ENCODE results near the gene KRT8. TPM values are rescaled to one million over a fixed set of nuclear protein-coding genes. Genes with fewer than 3 reads are reported as not detected.
A peak's percentile ranks its signal among the peaks of the same experiment; 100 is the strongest.

KRT8 gene
- total and polyA plus RNA-seq, 10 of the 15 experiments (the other 5 are each of a cell fraction or from before 2014, with no cell fraction given), result 0.11 to 5.6 (median 0.37) TPM; not detected in 1

- H4K20me1 ChIP-seq (ENCODE audit: control insufficient read depth, insufficient read depth), result no peaks in the 10 kb centered on the region
- H3K9ac ChIP-seq (ENCODE audit: control insufficient read depth, insufficient read depth, low read length), result peak overlapping the region; percentile 34; the same call in 1 of the 2 replicates
- no peak overlapping the region for H3K4me3 ChIP-seq
- ChIA-PET SMC1A (ENCODE audit: uncharacterized antibody, unreplicated experiment) (interaction anchor here (1.0 kb wide), 1 partner anchor 11 kb away, joined by 3 read pairs; no protein-coding TSS in a partner anchor), RAD21 (ENCODE audit: unreplicated experiment) (interaction anchor here (0.6 kb wide), 1 partner anchor 297 kb away, joined by 3 read pairs; no protein-coding TSS in a partner anchor), CTCF (interaction anchor here (1.7 kb wide), 1 partner anchor 9 kb away, joined by 7 read pairs; no protein-coding TSS in a partner anchor), POLR2A (no interaction called here)
- no peak for FAIRE-seq
- DNase-seq (ENCODE audit: low read depth, low spot score), result no peak
- H3K9me3 ChIP-seq (replicated peaks; ENCODE audit: control insufficient read depth, insufficient read depth, low read length), result no peaks in the 10 kb centered on the region
- H3K79me2 ChIP-seq (ENCODE audit: control insufficient read depth, insufficient read depth, low read length), result no peaks in the 10 kb centered on the region
- in situ Hi-C loops (cut with MboI) (loop anchor here (5.0 kb wide), 1 partner anchor 493 kb away; no protein-coding TSS in a partner anchor), intact Hi-C loops (cut with micrococcal nuclease; ENCODE audit: unreplicated experiment) (loop anchor here (5.0 kb wide), 1 partner anchor 718 kb away; no protein-coding TSS in a partner anchor)
- peak overlapping the region; percentile 45; the same call in 1 of the 2 replicates for H2AFZ ChIP-seq (ENCODE audit: control insufficient read depth, low read depth, low read length)
- H3K36me3 ChIP-seq (ENCODE audit: control insufficient read depth in 2 of 2, insufficient read depth in 2 of 2, low read length in 1 of 2), result no peaks in the 10 kb centered on the region
- no peak overlapping the region for H3K27ac ChIP-seq (ENCODE audit: control insufficient read depth, insufficient read depth)
- WGBS (ENCODE audit: insufficient coverage, insufficient replicate concordance, low lambda C conversion rate, missing lambda C conversion rate), result 50% methylated on average over 10 of the region's 10 CpGs
- no peak for ATAC-seq
- BruUV-seq (replicated peaks), result no TSS peak
- peak overlapping the region; percentile 52; the same call in 1 of the 2 replicates for H3K4me2 ChIP-seq (ENCODE audit: control insufficient read depth, insufficient read depth)
- peaks cover 0 to 3% of the 10 kb centered on the region in 2 experiments; a peak in 2 of 4 replicates for H3K27me3 ChIP-seq (replicated peaks in 1 of 2; ENCODE audit: control insufficient read depth in 2 of 2, insufficient read depth in 2 of 2, low read length in 1 of 2)
- peaks cover 6% of the 10 kb centered on the region for H3K4me1 ChIP-seq (ENCODE audit: control insufficient read depth, insufficient read depth, low read length)
- TF ChIP-seq FOS (IDR thresholded peaks at IDR 0.05; ENCODE audit: borderline replicate concordance, extremely low read depth, insufficient read length) (no peak), POLR2A (IDR thresholded peaks at IDR 0.05; ENCODE audit: low read depth, low read length) (no peak), ZNF687 (IDR thresholded peaks at IDR 0.05) (no peak), BCL11A (IDR thresholded peaks at IDR 0.05; ENCODE audit: low read depth, low read length) (no peak), HSF1 (IDR thresholded peaks at IDR 0.05; ENCODE audit: low read depth, low read length) (no peak)
Measured at GRCh38 chr12:52874573-52875435, 30.1 kb downstream of the KRT8 start.

Measured in GM12878 (cell line).